Tibial nerve (tissue), 4 donors: ENCODE data around the gene IL11RA.

Experiments
- EP300 ChIP-seq, 2 donors: sonication (generic); formaldehyde crosslinking; IDR thresholded peaks; one replicate each; pipeline ENCODE4 v1.6.1; 2017; ENCODE audit warnings: antibody characterized with exemption in 2 of 2, mild to moderate bottlenecking in 1 of 2
- POLR2A ChIP-seq, 2 donors: fragments of 450-650 bp; IDR thresholded peaks; one replicate each; pipeline ENCODE4 v1.6.1; 2017; ENCODE audit warnings: antibody characterized with exemption in 2 of 2, mild to moderate bottlenecking in 2 of 2, moderate library complexity in 2 of 2
- TF ChIP-seq, protein P1 (sequence below), 5 experiments: fragments of 200-600 bp in 3 of 5; fragments of 450-650 bp in 2 of 5; sonication (generic) in 3 of 5; IDR thresholded peaks; one replicate each; pipeline ENCODE4 v1.5.1; 2016 to 2019; ENCODE audit warnings: antibody characterized with exemption in 5 of 5, mild to moderate bottlenecking in 3 of 5, moderate library complexity in 2 of 5

GRCh38 chr9:34690983-34691935, 39.3 kb downstream of the IL11RA start, which contains the start of gene CCL19:
- TF ChIP-seq, protein P1, sequence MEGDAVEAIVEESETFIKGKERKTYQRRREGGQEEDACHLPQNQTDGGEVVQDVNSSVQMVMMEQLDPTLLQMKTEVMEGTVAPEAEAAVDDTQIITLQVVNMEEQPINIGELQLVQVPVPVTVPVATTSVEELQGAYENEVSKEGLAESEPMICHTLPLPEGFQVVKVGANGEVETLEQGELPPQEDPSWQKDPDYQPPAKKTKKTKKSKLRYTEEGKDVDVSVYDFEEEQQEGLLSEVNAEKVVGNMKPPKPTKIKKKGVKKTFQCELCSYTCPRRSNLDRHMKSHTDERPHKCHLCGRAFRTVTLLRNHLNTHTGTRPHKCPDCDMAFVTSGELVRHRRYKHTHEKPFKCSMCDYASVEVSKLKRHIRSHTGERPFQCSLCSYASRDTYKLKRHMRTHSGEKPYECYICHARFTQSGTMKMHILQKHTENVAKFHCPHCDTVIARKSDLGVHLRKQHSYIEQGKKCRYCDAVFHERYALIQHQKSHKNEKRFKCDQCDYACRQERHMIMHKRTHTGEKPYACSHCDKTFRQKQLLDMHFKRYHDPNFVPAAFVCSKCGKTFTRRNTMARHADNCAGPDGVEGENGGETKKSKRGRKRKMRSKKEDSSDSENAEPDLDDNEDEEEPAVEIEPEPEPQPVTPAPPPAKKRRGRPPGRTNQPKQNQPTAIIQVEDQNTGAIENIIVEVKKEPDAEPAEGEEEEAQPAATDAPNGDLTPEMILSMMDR (IDR thresholded peaks at IDR 0.05), result no peak
- no peak for TF ChIP-seq POLR2A (IDR thresholded peaks at IDR 0.05)
- TF ChIP-seq EP300 (IDR thresholded peaks at IDR 0.05), result no peak
